NCI-H2081 (cell line): ENCODE measurements around the gene ITPRIPL2.
A peak's percentile ranks its signal among the peaks of the same experiment; 100 is the strongest.

Source experiments
- DNase-seq, 2 experiments: peaks; one replicate each; lab custom pipeline; 2025; lab: John Stamatoyannopoulos, UW

The ITPRIPL2 gene

DNA sequence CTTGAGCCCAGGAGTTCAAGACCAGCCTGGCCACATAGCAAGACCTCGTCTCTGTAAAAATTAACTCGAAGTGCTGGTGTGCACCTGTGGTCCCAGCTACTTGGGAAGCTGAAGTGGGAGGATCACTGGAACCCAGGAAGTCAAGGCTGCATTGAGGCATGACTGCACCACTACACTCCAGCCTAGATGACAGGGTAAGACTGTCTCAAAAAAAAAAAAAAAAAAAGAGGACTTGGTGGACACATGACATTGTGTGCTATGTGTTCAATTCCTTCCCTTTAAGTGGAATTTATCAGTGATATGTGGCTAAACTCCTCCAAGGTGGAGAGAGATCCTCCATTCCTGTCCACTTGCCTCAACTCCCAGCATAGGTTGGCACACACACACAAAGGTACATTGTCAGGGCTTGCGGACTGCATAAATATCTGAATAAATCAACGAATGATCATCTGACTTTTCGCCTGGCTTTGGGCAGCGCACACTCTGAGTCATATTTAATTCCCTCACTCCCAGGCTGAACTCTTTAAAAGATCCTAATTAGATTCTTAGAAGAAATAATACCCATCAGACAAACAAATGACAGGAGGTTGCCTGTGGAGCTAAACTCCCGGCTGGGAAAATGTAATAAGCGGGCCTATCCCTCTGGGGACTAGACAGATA lies 29.3 kb downstream of the ITPRIPL2 start:
- no peak for DNase-seq

DNA sequence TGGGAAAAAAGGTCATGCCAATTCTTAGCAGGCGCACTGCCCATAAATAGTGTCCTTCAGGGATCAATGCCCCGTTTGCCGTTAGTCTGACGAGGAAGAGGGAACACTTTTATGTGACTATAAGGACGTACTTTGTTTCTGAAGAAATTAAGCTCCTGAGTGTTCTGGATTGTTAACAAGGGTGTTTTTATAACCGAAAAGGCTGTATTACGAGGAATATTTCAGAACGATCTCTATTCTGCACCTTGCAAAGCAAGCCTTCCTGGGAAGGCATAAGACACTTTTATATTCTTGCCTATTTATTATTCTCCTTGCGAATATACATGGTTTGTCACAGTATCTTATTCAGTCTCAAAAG lies 29.8 kb downstream of the ITPRIPL2 start:
- no peak for DNase-seq

DNA sequence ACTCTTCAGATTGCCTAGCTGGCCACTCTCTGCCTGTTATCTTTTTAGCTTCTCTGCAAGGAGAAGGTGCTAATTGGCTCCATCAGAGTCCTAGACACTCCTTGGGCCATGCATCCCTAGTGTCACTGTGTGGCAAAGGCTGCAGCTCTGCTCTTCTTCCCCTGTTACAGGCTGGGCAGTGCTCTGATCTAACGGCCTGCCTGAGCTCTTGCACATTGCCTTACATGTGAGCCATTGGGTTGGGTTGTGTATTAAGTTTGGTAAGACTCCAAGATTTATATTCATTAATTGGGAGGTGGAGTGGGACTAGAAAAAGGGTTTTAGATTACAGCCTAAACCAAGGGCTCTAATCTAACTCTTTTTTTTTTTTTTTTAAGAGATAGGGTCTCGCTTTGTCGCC lies 31.2 kb downstream of the ITPRIPL2 start:
- DNase-seq: no peak

DNA sequence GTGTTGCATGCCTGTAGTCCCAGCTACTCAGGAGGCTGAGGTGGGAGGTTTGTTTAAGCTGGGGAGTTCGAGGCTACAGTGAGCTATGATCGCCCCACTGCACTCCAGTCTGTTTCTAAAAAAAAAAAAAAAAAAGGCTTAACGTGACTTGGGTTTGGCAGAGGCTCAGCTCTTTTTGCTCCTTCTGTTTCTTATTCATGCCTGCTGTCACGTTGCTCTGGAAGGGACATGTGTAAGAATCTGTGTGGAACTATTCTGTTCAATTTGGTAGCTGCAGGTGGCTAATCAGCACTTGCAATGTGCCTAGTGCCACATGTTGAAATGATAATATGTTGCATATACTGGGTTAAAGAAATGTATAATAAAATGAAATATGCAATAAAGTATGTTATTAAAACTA lies 33.4 kb downstream of the ITPRIPL2 start:
- no peak for DNase-seq

DNA sequence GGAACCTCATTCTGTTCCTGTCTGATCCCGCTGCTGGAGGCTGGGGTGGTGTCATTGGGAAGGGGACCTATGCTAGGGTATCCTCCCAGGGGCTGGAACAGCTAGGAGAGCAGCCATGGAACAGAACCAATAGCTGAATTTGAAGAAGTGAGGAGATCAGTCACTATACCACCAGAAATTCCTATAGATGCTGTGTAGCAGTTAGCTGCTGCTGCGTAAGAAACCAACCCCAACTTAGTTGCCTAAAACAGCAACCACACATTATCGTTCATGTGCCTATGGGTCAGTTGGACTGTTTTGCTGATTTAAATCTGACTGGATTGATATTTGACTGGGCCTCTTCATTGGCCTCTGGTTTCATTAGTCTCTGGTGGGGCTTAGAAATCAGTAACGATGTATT lies 33.9 kb downstream of the ITPRIPL2 start:
- DNase-seq: no peak

DNA sequence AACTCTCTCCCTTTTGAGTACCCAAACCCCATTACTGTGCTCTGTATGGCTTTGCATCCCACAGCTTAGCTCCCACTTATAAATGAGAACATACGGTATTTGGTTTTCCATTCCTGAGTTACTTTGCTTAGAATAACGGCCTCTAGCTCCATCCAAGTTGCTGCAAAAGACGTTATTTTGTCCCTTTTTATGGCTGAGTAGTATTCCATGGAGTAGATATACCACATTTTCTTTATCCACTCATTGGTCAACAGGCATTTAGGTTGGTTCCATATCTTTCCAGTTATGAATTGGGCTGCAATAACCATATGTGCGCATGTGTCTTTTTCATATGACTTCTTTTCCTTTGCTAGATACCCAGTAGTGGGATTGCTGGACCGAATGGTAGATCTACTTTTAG lies 34.4 kb downstream of the ITPRIPL2 start:
- DNase-seq: no peak

DNA sequence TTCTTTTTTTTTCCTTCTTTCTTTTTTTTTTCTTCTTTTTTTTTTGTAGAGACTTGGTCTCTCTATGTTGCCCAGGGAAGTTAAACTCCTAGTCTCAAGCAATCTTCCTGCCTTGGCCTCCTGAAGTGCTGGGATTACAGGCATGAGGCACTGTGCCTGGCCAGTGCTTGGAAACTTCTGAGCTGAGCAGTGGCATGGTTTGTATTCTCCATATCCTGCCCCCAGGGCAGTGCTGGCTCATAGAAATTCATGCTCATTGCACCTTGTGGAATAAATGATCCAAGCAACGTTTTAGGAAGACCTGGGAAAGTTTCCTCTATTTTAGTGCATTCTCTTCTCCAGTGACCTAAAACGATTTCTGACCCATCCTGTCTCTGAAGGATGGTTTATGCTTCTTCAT lies 37.5 kb downstream of the ITPRIPL2 start:
- no peak for DNase-seq

DNA sequence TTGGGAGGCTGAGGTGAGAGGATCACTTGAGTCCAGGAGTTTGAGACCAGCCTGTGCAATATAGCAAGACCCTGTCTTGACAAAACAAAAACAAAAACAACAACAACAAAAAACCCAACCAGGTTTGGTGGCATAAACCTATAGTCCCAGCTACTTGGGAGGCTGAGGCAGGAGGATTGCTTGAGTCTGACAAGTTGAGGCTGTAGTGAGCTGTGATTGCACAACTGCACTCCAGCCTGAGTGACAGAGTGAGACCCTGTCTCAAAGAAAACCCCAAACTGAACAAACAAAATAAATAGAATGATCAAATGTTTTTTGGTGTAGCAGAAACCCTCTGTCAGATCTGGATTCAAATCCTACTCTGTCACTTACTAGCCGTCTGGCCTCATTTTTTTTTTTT lies 38.3 kb downstream of the ITPRIPL2 start:
- DNase-seq: no peak

DNA sequence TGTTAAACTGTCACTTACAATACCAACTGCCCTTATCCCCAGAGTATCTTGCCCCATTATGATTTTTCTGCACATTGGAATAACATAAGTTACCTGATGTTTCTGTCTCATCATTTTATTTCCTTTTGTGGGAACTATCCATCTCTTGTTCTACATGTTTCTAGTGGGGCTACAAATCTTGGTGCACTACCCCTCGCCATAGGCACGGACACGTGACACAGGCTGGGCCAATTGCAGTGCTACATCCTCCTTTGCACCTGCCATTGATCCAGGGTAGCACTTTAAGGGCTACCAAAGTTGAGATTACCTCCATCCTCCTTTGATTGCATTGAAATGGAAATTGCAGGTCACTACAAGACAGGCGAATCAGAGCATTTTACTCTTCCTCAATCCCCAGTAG lies 40.1 kb downstream of the ITPRIPL2 start:
- peak in 1 of 2 experiments; percentile 5 for DNase-seq

DNA sequence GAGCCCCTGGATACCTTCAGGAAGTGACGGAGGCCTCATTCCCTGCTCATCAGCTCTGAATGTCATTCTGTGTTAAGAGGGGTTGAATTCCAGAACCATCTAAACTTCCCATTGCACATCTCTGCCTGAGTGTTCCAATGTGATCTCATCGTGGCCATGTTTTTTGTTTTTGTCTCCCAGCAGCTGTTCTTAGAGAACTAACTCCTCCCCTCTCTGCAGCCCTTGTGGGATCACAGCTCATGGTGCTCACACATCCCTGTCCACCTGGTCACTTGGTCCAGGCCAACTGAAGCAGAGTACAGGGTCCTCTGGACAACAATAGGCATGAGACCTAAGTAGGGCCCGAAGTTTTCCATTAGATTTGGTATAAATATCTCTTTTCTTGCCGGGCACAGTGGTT lies 48.3 kb downstream of the ITPRIPL2 start:
- no peak for DNase-seq

DNA sequence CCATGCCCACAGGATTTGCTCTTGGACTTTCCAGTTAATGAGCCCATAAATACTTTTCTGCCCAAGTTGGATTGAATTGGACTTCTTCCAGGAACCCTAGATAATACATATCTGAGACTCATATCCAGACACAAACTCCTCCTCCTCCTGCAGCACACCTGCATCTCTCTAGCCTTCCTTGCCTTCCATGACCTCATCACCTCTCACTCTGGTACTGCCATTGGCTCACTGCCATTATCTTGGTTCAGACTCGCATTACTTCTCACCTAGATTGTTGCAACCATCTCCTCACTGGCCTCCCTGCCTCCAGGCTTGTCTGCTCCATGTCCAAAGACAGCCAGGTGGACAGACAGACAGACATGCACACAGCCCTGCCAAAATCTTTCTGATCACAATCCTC lies 49.5 kb downstream of the ITPRIPL2 start:
- no peak for DNase-seq

DNA sequence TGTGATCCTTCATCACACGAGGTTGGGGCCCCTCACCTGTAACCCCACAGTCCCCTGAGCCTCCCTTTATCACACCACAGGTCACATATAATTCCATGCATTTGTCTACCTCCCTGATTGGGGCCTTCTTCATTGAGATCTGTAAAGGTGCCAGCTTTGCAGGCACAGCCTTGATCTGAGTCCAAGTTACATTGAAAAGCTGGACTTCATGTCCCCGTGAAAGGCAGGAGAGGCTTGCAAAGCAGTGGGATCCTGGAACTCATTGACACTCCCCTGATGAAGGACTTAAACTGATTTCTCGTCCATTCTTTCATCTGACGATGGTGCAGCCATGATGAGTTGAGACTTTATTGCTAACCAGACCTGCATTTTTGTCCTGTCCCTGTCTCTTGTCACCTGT lies 50.5 kb downstream of the ITPRIPL2 start:
- DNase-seq: no peak

DNA sequence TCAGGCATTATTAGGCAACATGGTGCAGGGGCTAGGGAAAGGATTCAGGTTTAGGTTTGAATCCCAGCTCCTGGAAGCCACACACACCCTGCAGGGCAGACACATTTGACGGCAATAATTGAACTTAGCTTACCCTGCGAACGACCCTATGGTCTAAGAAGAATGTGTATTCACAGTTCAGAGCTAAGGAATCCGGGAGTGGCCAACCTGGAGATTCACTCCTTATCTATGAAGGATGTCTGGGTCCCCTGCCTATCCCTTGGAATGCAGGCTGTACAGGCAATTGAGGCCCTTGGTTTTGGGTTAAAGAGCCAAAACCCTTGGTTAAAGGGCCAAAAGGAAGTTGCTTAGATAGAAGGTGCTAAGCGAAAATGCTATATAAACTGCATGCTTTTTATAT lies 51.3 kb downstream of the ITPRIPL2 start:
- DNase-seq: no peak

DNA sequence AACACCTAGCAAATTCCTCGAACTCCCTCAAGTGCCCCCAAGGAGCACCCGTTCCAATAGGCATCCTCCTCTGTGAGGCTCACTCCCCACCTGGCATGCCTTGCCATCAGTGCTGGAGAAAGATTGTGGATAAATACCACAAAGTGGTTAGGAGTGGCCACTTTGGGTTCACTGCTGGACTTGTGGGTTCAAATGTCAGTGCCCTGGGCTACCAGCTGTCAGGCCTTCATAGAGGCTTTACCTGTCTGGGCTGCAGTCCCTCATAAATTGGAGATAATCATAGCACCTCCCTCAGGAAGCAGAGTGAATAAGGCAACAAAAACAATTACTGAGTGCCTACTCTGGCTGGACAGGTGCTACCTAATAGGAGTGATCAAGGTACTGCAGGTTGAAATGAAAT lies 52.7 kb downstream of the ITPRIPL2 start:
- no peak for DNase-seq

DNA sequence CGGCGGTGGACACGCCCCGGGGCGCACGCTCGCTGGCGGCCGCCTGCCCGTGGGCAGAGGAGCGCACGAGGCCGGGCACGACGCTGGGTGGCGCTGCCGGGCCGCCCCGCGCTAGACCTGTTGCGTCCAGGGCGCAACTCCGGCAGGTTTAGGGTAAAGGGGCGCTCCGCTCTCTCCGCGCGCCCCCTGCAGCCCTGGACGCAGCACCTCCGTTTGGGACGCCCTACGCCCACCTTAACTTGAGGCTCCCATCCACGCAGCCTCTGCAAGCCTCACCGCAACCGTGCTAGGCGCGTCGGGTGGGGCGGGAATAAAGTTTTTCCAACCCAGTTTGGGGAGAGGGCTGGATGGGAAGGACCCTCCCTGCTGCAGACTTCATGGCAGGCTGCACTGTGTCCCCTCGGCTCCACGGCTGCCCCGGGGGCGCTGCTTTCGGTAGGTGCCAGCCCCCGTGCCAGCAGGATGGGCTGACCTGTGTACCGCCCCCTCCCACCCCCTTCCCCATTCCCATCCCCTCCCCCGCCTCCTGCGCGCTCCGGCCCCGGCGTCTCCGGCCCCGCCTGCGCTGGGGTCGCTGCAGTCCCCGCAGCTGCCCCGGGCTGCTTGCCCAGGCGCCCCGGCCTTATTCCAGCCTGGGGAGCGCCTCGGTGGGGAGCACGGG lies 54.1 kb downstream of the ITPRIPL2 start, which contains the start of gene SYT17:
Gene SYT17, plus strand, starts transcription at position 531 of the 661 bp plus-strand sequence. CDS start 407 bp downstream, outside the sequence.
- DNase-seq: peak; percentile 55 to 74

DNA sequence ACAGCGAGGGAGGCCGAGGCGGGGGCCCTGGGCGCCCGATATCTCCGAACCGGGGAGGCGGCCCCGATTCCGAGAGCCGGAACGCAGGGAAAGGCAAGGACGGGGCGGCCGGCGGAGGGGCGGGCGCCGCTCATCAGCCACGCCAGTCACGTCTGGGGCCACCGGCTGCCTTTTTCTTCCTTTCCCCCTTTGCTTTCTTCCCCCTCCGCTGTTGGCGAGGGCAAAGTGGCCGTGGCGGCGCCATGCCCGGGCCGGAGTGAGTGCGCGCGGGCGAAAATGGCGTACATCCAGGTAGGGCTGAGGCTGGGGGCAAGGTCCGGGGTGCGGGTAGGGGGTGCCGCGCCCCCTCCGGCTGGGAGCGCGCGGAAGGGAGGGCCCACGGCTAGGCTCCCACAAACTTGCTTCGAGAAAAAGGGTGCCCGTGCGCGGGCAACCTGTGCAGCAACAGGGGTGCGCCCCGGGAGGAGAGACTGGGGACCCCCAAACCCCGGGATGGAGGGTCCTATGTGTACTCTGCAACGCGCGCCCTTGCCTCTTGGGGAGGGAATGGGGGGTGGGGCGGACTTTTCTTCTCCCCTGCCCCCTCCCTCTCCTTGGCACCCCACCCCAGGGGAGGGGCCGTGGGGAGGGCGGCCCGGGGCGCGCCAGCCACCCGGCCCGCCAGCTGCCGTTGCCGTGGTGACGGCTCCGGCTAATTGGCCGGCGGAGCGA lies 54.8 kb downstream of the ITPRIPL2 start:
- peak; percentile 50 to 79 for DNase-seq

DNA sequence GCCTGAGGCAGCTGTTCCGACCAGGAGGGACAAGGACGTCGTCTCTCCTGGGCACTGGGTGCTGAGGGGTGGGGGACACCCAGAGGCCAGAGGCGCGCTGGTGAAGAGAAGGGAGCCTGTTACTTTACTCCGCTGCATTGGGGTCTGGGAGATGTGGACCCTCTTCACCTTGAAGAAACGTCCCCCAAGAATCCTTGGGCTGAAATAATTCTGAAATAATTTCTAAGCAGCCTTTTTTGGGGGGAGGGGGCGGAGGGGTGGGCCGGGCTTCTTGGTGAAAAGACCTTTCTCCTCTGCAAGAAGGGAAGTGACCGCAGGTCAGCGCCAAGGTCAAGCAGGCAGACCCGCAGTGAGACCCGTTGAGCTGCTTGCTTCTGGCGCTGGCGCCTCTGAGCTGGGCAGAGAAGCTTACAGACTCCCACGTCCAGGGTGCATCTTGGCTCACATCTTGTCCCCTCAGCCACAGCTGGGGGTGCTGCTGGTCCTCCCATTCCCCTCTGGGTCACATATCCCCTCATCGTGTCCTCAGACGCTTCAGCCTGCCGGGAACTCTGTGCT lies 55.4 kb downstream of the ITPRIPL2 start:
- peak in 1 of 2 experiments; percentile 5 for DNase-seq

DNA sequence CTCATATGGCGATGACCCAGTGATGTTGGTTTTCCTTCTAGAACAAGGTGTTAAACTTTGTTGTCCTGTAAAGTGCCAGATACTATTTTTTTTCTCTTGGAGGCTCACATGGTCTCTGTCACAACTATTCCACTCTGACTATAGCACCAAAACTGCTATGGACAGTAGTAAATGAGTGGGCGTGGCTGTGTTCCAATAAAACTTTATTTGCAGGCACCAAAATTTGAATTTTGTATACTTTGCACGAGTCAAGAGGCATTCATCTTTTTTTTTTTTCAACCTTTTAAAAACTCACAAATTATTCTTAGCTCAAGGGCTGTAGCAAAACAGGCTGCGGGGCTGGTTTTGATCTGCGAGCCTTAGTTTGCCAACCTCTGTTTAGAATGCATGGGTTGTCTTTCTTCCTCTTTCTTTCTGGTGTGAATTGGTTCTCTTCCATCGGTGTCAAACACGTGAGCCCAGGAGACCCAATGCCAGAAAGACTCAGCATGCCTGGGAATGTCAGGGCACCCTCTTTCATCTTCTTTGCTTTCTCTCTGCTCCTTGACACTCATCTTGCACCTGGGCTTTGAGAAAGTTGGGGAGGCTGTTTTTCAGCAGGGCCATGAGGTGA lies 56.4 kb downstream of the ITPRIPL2 start:
- no peak for DNase-seq
